Neutrophil (primary cell): ENCODE data around the gene GAS6.
"Not testable (repeated sequence)": the region's sequence is repeated elsewhere in the genome, so short reads cannot be mapped to it uniquely, and the experiment has no call there.

ENCODE experiments used
- H3K27ac ChIP-seq: fragments of 200-600 bp; sonication (generic); 2 replicates; pipeline ENCODE4 v1.5.1; 2016; ENCODE audit warnings: mild to moderate bottlenecking, moderate library complexity
- H3K27me3 ChIP-seq: fragments of 200-600 bp; sonication (generic); 2 replicates; pipeline ENCODE4 v1.6.0; 2016; ENCODE audit warnings: mild to moderate bottlenecking
- H3K36me3 ChIP-seq: fragments of 200-600 bp; sonication (generic); 2 replicates; pipeline ENCODE4 v1.5.1; 2017
- H3K4me1 ChIP-seq, 2 experiments: fragments of 200-600 bp in 1 of 2; sonication (generic) in 1 of 2; 1 replicate in 1 of 2; 2 replicates in 1 of 2; pipeline versions ENCODE4 v1.5.1 to v1.6.1; 2013 to 2016; ENCODE audit warnings: low read depth in 1 of 2, low read length in 1 of 2, mild to moderate bottlenecking in 1 of 2, moderate library complexity in 1 of 2; ENCODE audit not compliant: control insufficient read depth in 1 of 2, insufficient read depth in 1 of 2
- H3K4me3 ChIP-seq, 2 experiments: fragments of 200-600 bp in 1 of 2; sonication (generic) in 1 of 2; 1 replicate in 1 of 2; 2 replicates in 1 of 2; pipeline ENCODE4 v1.5.1; 2013 to 2016; ENCODE audit warnings: low read depth in 1 of 2, low read length in 1 of 2, mild to moderate bottlenecking in 1 of 2, moderate library complexity in 1 of 2
- H3K9me3 ChIP-seq: fragments of 200-600 bp; sonication (generic); 2 replicates; pipeline ENCODE4 v1.5.1; 2016
- CTCF ChIP-seq: fragments of 200-600 bp; sonication (generic); IDR thresholded peaks from 2 replicates; pipeline ENCODE4 v1.5.1; 2016; ENCODE audit warnings: antibody characterized with exemption

The GAS6 gene

GRCh38 chr13:113833111-113833830 is 30.6 kb downstream of the GAS6 start:
- TF ChIP-seq CTCF = no peak
- H3K36me3 ChIP-seq = no peaks in the 10 kb centered on the region
- H3K4me3 ChIP-seq = no peak overlapping the region
- H3K27me3 ChIP-seq = no peaks in the 10 kb centered on the region
- no peak overlapping the region for H3K27ac ChIP-seq
- H3K9me3 ChIP-seq = no peaks in the 10 kb centered on the region
- H3K4me1 ChIP-seq = no peaks in the 10 kb centered on the region

GRCh38 chr13:113832631-113833030 is 31.2 kb downstream of the GAS6 start:
- TF ChIP-seq CTCF = no peak
- no peaks in the 10 kb centered on the region for H3K9me3 ChIP-seq
- no peaks in the 10 kb centered on the region for H3K36me3 ChIP-seq
- H3K4me1 ChIP-seq = no peaks in the 10 kb centered on the region
- H3K4me3 ChIP-seq = no peak overlapping the region
- H3K27ac ChIP-seq = no peak overlapping the region
- H3K27me3 ChIP-seq = no peaks in the 10 kb centered on the region

- H3K36me3 ChIP-seq = no peaks in the 10 kb centered on the region
- no peaks in the 10 kb centered on the region for H3K9me3 ChIP-seq
- no peak for TF ChIP-seq CTCF
- H3K27ac ChIP-seq = no peak overlapping the region
- no peak overlapping the region for H3K4me3 ChIP-seq
- no peaks in the 10 kb centered on the region for H3K27me3 ChIP-seq
- no peaks in the 10 kb centered on the region for H3K4me1 ChIP-seq
Observed at GRCh38 chr13:113832205-113832604, 31.7 kb downstream of the GAS6 start.

GRCh38 chr13:113831061-113831460 is 32.8 kb downstream of the GAS6 start:
- H3K4me1 ChIP-seq = no peaks in the 10 kb centered on the region
- H3K27me3 ChIP-seq = no peaks in the 10 kb centered on the region
- TF ChIP-seq CTCF = no peak
- no peak overlapping the region for H3K27ac ChIP-seq
- no peaks in the 10 kb centered on the region for H3K9me3 ChIP-seq
- H3K4me3 ChIP-seq = no peak overlapping the region
- no peaks in the 10 kb centered on the region for H3K36me3 ChIP-seq

DNA sequence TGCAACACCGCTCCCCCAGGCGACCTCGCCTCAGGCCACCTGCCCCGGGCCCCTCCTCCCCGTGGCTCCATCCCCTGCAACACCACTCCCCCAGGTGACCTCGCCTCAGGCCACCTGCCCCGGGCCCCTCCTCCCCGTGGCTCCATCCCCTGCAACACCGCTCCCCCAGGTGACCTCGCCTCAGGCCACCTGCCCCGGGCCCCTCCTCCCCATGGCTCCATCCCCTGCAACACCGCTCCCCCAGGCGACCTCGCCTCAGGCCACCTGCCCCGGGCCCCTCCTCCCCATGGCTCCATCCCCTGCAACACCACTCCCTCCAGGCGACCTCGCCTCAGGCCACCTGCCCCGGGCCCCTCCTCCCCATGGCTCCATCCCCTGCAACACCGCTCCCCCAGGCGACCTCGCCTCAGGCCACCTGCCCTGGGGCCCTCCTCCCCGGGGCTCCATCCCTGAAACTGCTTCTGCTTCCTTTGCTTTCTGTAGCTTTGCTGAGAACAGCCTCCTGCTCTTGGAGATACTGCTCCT is 33.4 kb downstream of the GAS6 start:
- not testable (repeated sequence) for H3K4me1 ChIP-seq, H3K4me3 ChIP-seq, H3K27me3 ChIP-seq, H3K36me3 ChIP-seq, H3K9me3 ChIP-seq, H3K27ac ChIP-seq

DNA sequence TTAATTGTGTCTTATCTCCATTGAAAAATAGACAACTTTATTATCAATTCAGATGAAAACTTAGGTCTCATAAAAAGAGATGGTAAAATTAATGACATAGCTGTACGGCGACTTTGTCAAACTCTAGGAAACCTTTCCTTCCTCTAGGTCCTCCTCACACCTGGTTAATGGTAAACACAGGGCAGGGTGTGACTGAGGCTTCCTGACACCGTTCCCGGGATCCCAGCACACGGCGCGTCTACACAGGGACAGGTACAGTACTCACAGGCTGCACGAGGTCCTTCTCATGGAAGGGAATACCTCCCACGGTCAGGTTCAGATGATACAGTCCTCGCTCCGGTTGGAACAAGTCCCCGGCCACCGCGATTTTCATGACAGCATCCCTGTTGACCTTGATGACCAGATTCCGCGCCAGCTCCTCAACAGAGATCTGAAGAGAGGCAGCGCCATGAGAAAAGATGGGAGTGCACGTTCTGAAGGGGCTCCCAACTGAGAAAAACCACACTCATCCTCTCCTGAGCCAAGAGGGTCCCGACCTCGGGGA is 35.5 kb downstream of the GAS6 start:
- Histone ChIP-seq H3K36me3 (no peaks in the 10 kb centered on the region), H3K27me3 (no peaks in the 10 kb centered on the region), H3K9me3 (no peaks in the 10 kb centered on the region), H3K4me3 (no peak overlapping the region), H3K4me1 (no peaks in the 10 kb centered on the region), H3K27ac (no peak overlapping the region)
- TF ChIP-seq CTCF = no peak
